DND-41 (cell line): ENCODE measurements around the gene XIAP.

Source experiments
- CTCF ChIP-seq: IDR thresholded peaks from 2 replicates; pipeline ENCODE4 v1.5.1; 2012; ENCODE audit warnings: borderline replicate concordance, low read length, moderate library complexity, mild to moderate bottlenecking; ENCODE audit not compliant: poor library complexity, severe bottlenecking; ENCODE audit errors: extremely low read depth
- EZH2 ChIP-seq: IDR thresholded peaks from 3 replicates; pipeline ENCODE4 v1.6.1; 2012; ENCODE audit warnings: borderline replicate concordance, low read depth, mild to moderate bottlenecking, moderate library complexity, low read length, inconsistent platforms; ENCODE audit not compliant: severe bottlenecking

- no peak for TF ChIP-seq CTCF
- no peak for TF ChIP-seq EZH2
Observed at GRCh38 chrX:123835661-123836371, 24.0 kb upstream of the XIAP start.
